SK-N-SH (cell line): ENCODE results near the gene PIBF1. TPM values are rescaled to one million over a fixed set of nuclear protein-coding genes. Genes with fewer than 3 reads are reported as not detected.
A peak's percentile ranks its signal among the peaks of the same experiment; 100 is the strongest.

Experiments
- CTCF ChIA-PET: fragments of 300-600, 350-600 bp; formaldehyde crosslinking; extraction: SDS; loops from one replicate; lab custom pipeline; 2021; lab: Yijun Ruan, JAX
- POLR2A ChIA-PET: fragments of 350-600 bp; sonication (Branson Sonifier 250); formaldehyde crosslinking; extraction: SDS; loops from one replicate; lab custom pipeline; 2020; ENCODE audit warnings: antibody characterized with exemption, inconsistent platforms; lab: Yijun Ruan, JAX
- DNase-seq: peaks from one replicate; pipeline ENCODE4 v3.0.0; 2012
- H2AFZ ChIP-seq: fragments of 200-600 bp; sonication (generic); 2 replicates; pipeline ENCODE4 v1.8.1; 2016; ENCODE audit warnings: antibody characterized with exemption, mild to moderate bottlenecking, low read depth
- H3F3A ChIP-seq: fragments of 200-600 bp; sonication (generic); replicated peaks from 2 replicates; pipeline ENCODE3; 2016; ENCODE audit warnings: antibody characterized with exemption, mild to moderate bottlenecking; ENCODE audit not compliant: insufficient read depth
- H3K27ac ChIP-seq, 2 experiments: fragments of 200-500 bp in 1 of 2; fragments of 200-600 bp in 1 of 2; sonication (Bioruptor generic) in 1 of 2; sonication (generic), shearing (Covaris generic) in 1 of 2; 2 replicates each; pipeline versions ENCODE4 v1.5.1 to v1.6.1; 2014 to 2016; ENCODE audit warnings: low read depth in 2 of 2, inconsistent platforms in 1 of 2, low read length in 1 of 2, mild to moderate bottlenecking in 1 of 2, mixed read lengths in 1 of 2
- H3K27me3 ChIP-seq: fragments of 200-600 bp; sonication (generic), shearing (Covaris generic); 2 replicates; pipeline ENCODE4 v1.6.1; 2016; ENCODE audit warnings: mixed run types; ENCODE audit not compliant: insufficient read depth
- H3K36me3 ChIP-seq, 2 experiments: fragments of 200-500 bp in 1 of 2; fragments of 200-600 bp in 1 of 2; sonication (Bioruptor generic) in 1 of 2; sonication (generic) in 1 of 2; replicated peaks in 1 of 2; 2 replicates each; pipeline versions ENCODE3 to v1.5.1; 2014 to 2016; ENCODE audit warnings: low read length in 1 of 2, mild to moderate bottlenecking in 1 of 2; ENCODE audit not compliant: insufficient read depth in 2 of 2, control insufficient read depth in 1 of 2
- H3K4me1 ChIP-seq, 2 experiments: fragments of 200-500 bp in 1 of 2; fragments of 200-600 bp in 1 of 2; sonication (Bioruptor generic) in 1 of 2; sonication (generic), shearing (Covaris generic) in 1 of 2; 2 replicates each; pipeline versions ENCODE4 v1.5.1 to v1.6.1; 2014 to 2016; ENCODE audit warnings: low read depth in 1 of 2, low read length in 1 of 2, mixed run types in 1 of 2; ENCODE audit not compliant: insufficient read depth in 2 of 2, control insufficient read depth in 1 of 2
- H3K4me2 ChIP-seq: fragments of 200-600 bp; sonication (generic), shearing (Covaris generic); 2 replicates; pipeline ENCODE4 v1.6.1; 2017; ENCODE audit warnings: mixed run types
- H3K4me3 ChIP-seq, 2 experiments: fragments of 200-500 bp in 1 of 2; fragments of 200-600 bp in 1 of 2; sonication (Bioruptor generic) in 1 of 2; sonication (generic), shearing (Covaris generic) in 1 of 2; 2 replicates each; pipeline versions ENCODE4 v1.5.1 to v1.8.1; 2014 to 2016; ENCODE audit warnings: low read depth in 2 of 2, inconsistent platforms in 1 of 2, low read length in 1 of 2, mild to moderate bottlenecking in 1 of 2, mixed read lengths in 1 of 2, moderate library complexity in 1 of 2
- H3K79me2 ChIP-seq: fragments of 200-600 bp; sonication (generic); 2 replicates; pipeline ENCODE4 v1.8.1; 2017; ENCODE audit warnings: mild to moderate bottlenecking; ENCODE audit not compliant: insufficient read depth
- H3K9ac ChIP-seq: fragments of 200-600 bp; sonication (generic); 2 replicates; pipeline ENCODE4 v1.6.1; 2017; ENCODE audit warnings: mixed run types
- H3K9me2 ChIP-seq: fragments of 200-600 bp; sonication (generic); 2 replicates; pipeline ENCODE4 v1.6.1; 2017; ENCODE audit warnings: mixed run types
- H3K9me3 ChIP-seq: fragments of 200-600 bp; sonication (generic); 2 replicates; pipeline ENCODE4 v1.6.1; 2017; ENCODE audit warnings: mixed run types, mild to moderate bottlenecking, moderate library complexity
- H4K20me1 ChIP-seq: fragments of 200-600 bp; sonication (generic); 2 replicates; pipeline ENCODE4 v1.6.1; 2017; ENCODE audit warnings: mild to moderate bottlenecking, mixed run types; ENCODE audit not compliant: insufficient read depth
- EZH2phosphoT487 ChIP-seq: fragments of 200-600 bp; sonication (generic); IDR thresholded peaks from 2 replicates; pipeline ENCODE4 v1.6.1; 2017; ENCODE audit warnings: low read depth, mixed run types, mild to moderate bottlenecking, antibody characterized with exemption, moderate library complexity, borderline replicate concordance
- GABPA ChIP-seq: IDR thresholded peaks from 2 replicates; pipeline ENCODE4 v1.4.0; 2012; ENCODE audit warnings: low read depth, mild to moderate bottlenecking
- MXI1 ChIP-seq: IDR thresholded peaks from 2 replicates; pipeline ENCODE4 v1.6.1; 2012; ENCODE audit warnings: mild to moderate bottlenecking, low read depth, low read length, improper control_type of control experiment
- NRF1 ChIP-seq: IDR thresholded peaks from 2 replicates; pipeline ENCODE4 v1.6.1; 2012; ENCODE audit warnings: low read depth, mild to moderate bottlenecking, low read length
- PBX3 ChIP-seq: IDR thresholded peaks from 2 replicates; pipeline ENCODE4; 2012
- RCOR1 ChIP-seq: fragments of 150-350 bp; IDR thresholded peaks from 2 replicates; pipeline ENCODE4 v1.6.1; 2017; ENCODE audit warnings: antibody characterized with exemption, low read length
- REST ChIP-seq: IDR thresholded peaks from 2 replicates; pipeline ENCODE4 v1.6.1; 2012; ENCODE audit warnings: mild to moderate bottlenecking, low read depth, low read length, moderate library complexity
- RFX5 ChIP-seq: IDR thresholded peaks from 2 replicates; pipeline ENCODE4 v1.6.1; 2012; ENCODE audit warnings: mild to moderate bottlenecking, improper control_type of control experiment, low read length
- RXRA ChIP-seq: IDR thresholded peaks from 2 replicates; pipeline ENCODE4 v1.4.0; 2012; ENCODE audit warnings: low read depth, mild to moderate bottlenecking, borderline replicate concordance
- SIN3A ChIP-seq: IDR thresholded peaks from 2 replicates; pipeline ENCODE4 v1.6.1; 2012; ENCODE audit warnings: low read depth, mild to moderate bottlenecking, low read length, moderate library complexity, borderline replicate concordance
- SMC3 ChIP-seq: IDR thresholded peaks from 2 replicates; pipeline ENCODE4 v1.6.1; 2012; ENCODE audit warnings: low read depth, low read length, improper control_type of control experiment
- TAF1 ChIP-seq: IDR thresholded peaks from 2 replicates; pipeline ENCODE4 v1.6.1; 2012; ENCODE audit warnings: low read depth, mild to moderate bottlenecking, low read length, moderate library complexity, borderline replicate concordance
- USF1 ChIP-seq: IDR thresholded peaks from 2 replicates; pipeline ENCODE4 v1.4.0; 2012; ENCODE audit warnings: low read depth, borderline replicate concordance
- YY1 ChIP-seq: IDR thresholded peaks from 2 replicates; pipeline ENCODE4 v1.4.0; 2012; ENCODE audit warnings: low read depth, mild to moderate bottlenecking
- WGBS: methylation state at CpG from one replicate; pipeline ENCODE4 v1.1.6; 2017; ENCODE audit warnings: low lambda C conversion rate; 5-methylcytosine and 5-hydroxymethylcytosine counted together
- polyA plus RNA-seq, 3 experiments: library from polyadenylated mRNA; depleted of rRNA; stranded (reverse); fragments of >200 nt; gene quantifications; 2 replicates each; pipeline ENCODE4 v1.2.3, GENCODE V29; 2012

The PIBF1 gene
- polyA plus RNA-seq, 1 of the 3 experiments (the other 2 are of a cell fraction) = 3.9 TPM

GRCh38 chr13:73058736-73059459 lies 277.0 kb downstream of the PIBF1 start, which contains the start of gene KLF5 (continued):
- no peak for TF ChIP-seq USF1
- TF ChIP-seq PBX3 = peak; percentile 99
- TF ChIP-seq SIN3A = no peak
- TF ChIP-seq RCOR1 = peak; percentile 48
- TF ChIP-seq SMC3 = no peak
- TF ChIP-seq MXI1 = peak; percentile 83
- no peak for TF ChIP-seq GABPA
- TF ChIP-seq TAF1 = peak; percentile 59; the same call in 1 of the 2 replicates
- no peak for TF ChIP-seq RXRA

GRCh38 chr13:73059460-73060250 lies 277.7 kb downstream of the PIBF1 start:
- Histone ChIP-seq H3K36me3 (no peaks in the 10 kb centered on the region), H3F3A (peaks cover 24% of the 10 kb centered on the region), H3K4me2 (peak overlapping the region; percentile 71), H3K4me3 (peak overlapping the region; percentile 75 to 76), H2AFZ (peak overlapping the region; percentile 56; the same call in 1 of the 2 replicates), H3K9me2 (no peaks in the 10 kb centered on the region), H3K27me3 (no peaks in the 10 kb centered on the region), H3K27ac (no peak overlapping the region), H4K20me1 (no peaks in the 10 kb centered on the region)
- DNase-seq = no peak
- TF ChIP-seq MXI1 = no peak
- 0 out of 2 replicates have a peak, but pooled peaks have one; percentile 30 for TF ChIP-seq NRF1
- TF ChIP-seq YY1 = no peak
- TF ChIP-seq SMC3 = peak; percentile 4; the same call in 1 of the 2 replicates
- TF ChIP-seq REST = no peak
- TF ChIP-seq EZH2phosphoT487 = no peak
- no peak for TF ChIP-seq RXRA
- TF ChIP-seq RFX5 = no peak
- TF ChIP-seq, all 33 proteins: peak for 2
- no peaks in the 10 kb centered on the region for H3K9me3 ChIP-seq
- no peaks in the 10 kb centered on the region for H3K79me2 ChIP-seq
- 7% methylated on average over 26 of the region's 68 CpGs for WGBS
- ChIA-PET CTCF (interaction anchor here (0.6 to 1.4 kb wide), 10 partner anchors 10 to 1933 kb away, joined by 3 to 4 read pairs (median 3); no protein-coding TSS in a partner anchor), POLR2A (no interaction called here)
- no peak overlapping the region; the same call in 1 of the 2 replicates for H3K9ac ChIP-seq
- peaks cover 7 to 10% of the 10 kb centered on the region in 2 experiments; a peak in 3 of 4 replicates for H3K4me1 ChIP-seq
